Inflammatory macrophage (primary cell): Measurements from ENCODE around the gene KRTAP4-4.
"Not testable (repeated sequence)": the region's sequence is repeated elsewhere in the genome, so short reads cannot be mapped to it uniquely, and the experiment has no call there.

Source experiments
- DNase-seq, 2 donors: peaks; one replicate each; pipeline ENCODE4 v3.0.0-alpha.2; 2020 to 2022
- total RNA-seq, 18 experiments: gene quantifications; one replicate each; lab custom pipeline; 2026; ENCODE audit warnings: mixed read lengths in 6 of 18, inconsistent platforms in 2 of 18; lab: John Stamatoyannopoulos, UW

KRTAP4-4 gene
- 0 to 0.03 (median 0) reads per million in 18 experiments for total RNA-seq

- DNase-seq, result no peak
Observed at GRCh38 chr17:41160648-41161047, at the start of gene KRTAP4-4. Gene KRTAP4-4 (minus strand): TSS chr17:41160748. CDS start chr17:41160691, 57 bp downstream.

- DNase-seq, result no peak
Observed at GRCh38 chr17:41199421-41200078, 39.0 kb upstream of the KRTAP4-4 start.

GRCh38 chr17:41196068-41196467, 35.5 kb upstream of the KRTAP4-4 start:
- no peak for DNase-seq

- DNase-seq, result no peak
Observed at GRCh38 chr17:41190328-41190727, 29.8 kb upstream of the KRTAP4-4 start.

GRCh38 chr17:41189837-41190318, 29.3 kb upstream of the KRTAP4-4 start, which contains the start of gene KRTAP9-1:
Gene KRTAP9-1 (plus strand): TSS chr17:41189887. CDS start chr17:41189887, 0 bp downstream.
- not testable (repeated sequence) for DNase-seq

- DNase-seq, result no peak
Observed at GRCh38 chr17:41186872-41187271, 26.3 kb upstream of the KRTAP4-4 start.

GRCh38 chr17:41185001-41185400, 24.5 kb upstream of the KRTAP4-4 start:
- DNase-seq, result no peak

- no peak for DNase-seq
Observed at GRCh38 chr17:41184480-41184961, 24.0 kb upstream of the KRTAP4-4 start, which contains the start of gene KRTAP4-1. Gene KRTAP4-1 (minus strand): TSS chr17:41184911. CDS start chr17:41184854, 57 bp downstream.

GRCh38 chr17:41178843-41179616, 18.5 kb upstream of the KRTAP4-4 start:
- DNase-seq, result no peak

- peak; percentile 59 to 69 for DNase-seq
Observed at GRCh38 chr17:41178341-41178740, 17.8 kb upstream of the KRTAP4-4 start.

- no peak for DNase-seq
Observed at GRCh38 chr17:41177727-41178271, 17.3 kb upstream of the KRTAP4-4 start, which contains the start of gene KRTAP4-2. Gene KRTAP4-2 (minus strand): TSS chr17:41178221. CDS start chr17:41178164, 57 bp downstream.

GRCh38 chr17:41176744-41177387, 16.3 kb upstream of the KRTAP4-4 start:
- DNase-seq, result peak; percentile 12 to 23

- no peak for DNase-seq
Observed at GRCh38 chr17:41171886-41172285, 11.3 kb upstream of the KRTAP4-4 start.

- no peak for DNase-seq
Observed at GRCh38 chr17:41168121-41168520, 7.6 kb upstream of the KRTAP4-4 start, which contains the start of gene KRTAP4-3. Gene KRTAP4-3 (minus strand): TSS chr17:41168221. CDS start chr17:41168172, 49 bp downstream.

- DNase-seq, result no peak
Observed at GRCh38 chr17:41167561-41167960, 7.0 kb upstream of the KRTAP4-4 start.

- no peak for DNase-seq
Observed at GRCh38 chr17:41163828-41164227, 3.3 kb upstream of the KRTAP4-4 start.

GRCh38 chr17:41160190-41160589, 358 bp downstream of the KRTAP4-4 start:
- DNase-seq, result not testable (repeated sequence)

- peak in 1 of 2 donors; percentile 11 for DNase-seq
Observed at GRCh38 chr17:41153856-41154255, 6.7 kb downstream of the KRTAP4-4 start.

- DNase-seq, result no peak
Observed at GRCh38 chr17:41151525-41151924, 9.0 kb downstream of the KRTAP4-4 start.

GRCh38 chr17:41150026-41150425, 10.5 kb downstream of the KRTAP4-4 start:
- no peak for DNase-seq

GRCh38 chr17:41149652-41149985, 10.9 kb downstream of the KRTAP4-4 start, which contains the start of gene KRTAP4-5:
Gene KRTAP4-5 (minus strand): TSS chr17:41149825. CDS start chr17:41149767, 58 bp downstream.
- DNase-seq, result no peak
